HG03439 (cell line): ENCODE measurements around the gene CTRL.
"Not testable (repeated sequence)": the region's sequence is repeated elsewhere in the genome, so short reads cannot be mapped to it uniquely, and the experiment has no call there.

Experiments
- ATAC-seq: cut with Tn5 transposase; IDR thresholded peaks from one replicate; pipeline ENCODE4 v1.9.1; 2021; ENCODE audit warnings: mild to moderate bottlenecking, moderate library complexity; ENCODE audit not compliant: unreplicated experiment

Gene CTRL

DNA sequence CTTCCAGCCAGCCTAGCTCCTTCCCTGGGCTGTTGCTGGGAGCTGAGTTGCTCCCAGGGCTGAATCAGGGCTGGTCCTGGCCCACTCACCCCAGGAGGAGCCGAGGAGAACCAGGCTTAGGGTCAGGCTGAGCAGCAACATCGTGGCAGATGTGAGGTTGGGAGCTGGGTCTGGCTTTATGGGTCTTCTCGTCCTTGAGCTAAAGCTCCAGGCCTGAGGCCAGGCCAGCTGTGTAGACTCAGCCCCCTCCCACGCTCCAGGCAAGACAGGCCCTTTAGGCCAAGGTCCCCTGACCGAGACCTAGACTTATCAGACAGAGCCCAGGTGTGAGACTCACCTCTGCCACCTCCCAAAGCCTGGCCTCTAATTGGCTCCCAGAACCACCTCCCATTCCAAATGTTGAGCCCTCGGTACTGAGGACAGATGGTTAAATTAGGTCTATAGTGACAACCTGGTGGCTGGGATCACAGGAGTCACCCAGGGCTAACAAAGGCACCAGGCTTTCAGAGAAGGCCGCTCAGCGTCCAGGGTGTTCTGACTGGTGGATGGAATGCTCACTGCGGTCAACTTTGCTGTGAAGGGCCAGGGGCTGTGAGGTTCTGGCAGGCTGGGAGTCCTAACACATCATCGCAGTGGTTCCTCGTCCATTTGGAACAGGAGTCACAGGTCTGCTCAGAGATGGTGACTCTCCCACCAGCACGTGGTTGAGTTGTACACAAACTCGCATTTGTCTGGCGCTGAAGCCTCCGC lies at the start of gene CTRL:
TSS of gene CTRL (minus strand) at position 151 of the 750 bp plus-strand sequence. CDS start at position 141, 10 bp downstream.
- ATAC-seq = no peak

DNA sequence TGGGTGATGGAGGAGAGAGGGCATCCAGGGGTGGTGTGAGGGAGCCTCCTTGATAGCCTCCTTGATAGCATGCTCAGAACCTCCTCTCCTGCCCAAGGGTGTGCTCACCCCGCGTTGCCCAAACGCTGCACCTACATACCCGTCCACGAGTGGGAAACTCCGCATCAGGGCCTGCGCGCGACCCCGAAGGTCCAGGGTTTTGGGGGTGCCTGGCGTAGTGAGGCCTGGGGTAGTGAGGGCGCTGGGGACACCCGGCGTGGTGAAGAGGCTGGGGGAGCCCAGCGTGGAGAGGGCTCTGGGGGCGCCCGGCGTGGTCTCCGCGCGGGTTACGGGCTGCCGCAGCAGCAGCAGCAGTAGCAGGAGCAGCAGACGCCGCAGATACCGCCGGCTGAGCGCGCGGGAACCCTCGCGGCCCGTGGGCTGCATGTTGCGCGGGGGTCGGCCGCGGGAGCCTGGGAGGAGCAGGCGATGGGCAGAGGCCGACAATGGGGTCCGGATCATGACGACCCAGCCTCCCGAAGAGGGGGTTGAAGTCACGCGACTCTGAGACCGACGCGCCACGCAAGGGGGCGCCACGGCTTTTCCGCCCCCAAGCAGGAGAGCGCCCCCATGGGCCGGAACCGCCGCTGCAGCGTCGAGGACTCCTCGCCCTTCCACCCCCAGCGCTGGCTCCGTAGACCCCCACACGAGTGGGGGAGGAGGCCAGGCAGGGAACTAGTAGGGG lies 48.5 kb upstream of the CTRL start, which contains the start of gene DPEP3:
TSS of gene DPEP3 (minus strand) at position 545 of the 724 bp plus-strand sequence. CDS start at position 426, 119 bp downstream.
- no peak for ATAC-seq

DNA sequence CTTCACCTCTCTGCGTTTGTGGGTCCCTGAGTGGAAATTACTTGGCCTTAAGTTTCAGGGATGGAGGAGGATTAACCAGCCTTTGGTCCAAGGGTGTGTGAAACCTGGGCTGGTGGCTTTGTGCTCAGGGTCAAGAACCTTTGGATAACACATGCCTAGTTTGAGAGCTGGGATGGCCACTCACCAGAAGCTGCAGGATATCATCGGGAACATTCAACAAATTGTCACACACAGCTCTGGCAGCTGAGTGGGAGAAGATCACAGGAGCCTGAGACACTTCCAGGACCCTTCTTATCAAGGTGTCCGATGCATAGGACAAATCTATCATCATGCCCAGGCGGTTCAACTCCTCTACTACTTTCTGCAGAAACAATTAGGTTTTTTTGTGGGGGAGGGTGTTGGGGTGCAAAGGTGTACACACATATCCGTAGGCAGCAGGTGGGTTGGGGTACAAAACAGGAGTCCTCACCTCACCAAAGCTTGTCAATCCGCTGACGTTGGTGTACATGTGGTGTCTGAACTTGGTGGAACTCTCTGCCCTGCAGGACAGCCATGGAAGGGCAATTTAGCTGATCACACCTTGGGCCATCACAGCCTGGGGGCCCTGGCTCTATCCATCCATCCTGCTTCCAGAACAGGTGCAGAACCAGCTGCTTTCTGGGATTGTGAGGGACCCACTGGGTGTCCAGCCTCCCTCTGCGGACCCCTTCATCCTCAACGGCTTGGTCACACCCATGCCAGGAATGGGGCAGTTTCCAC lies 46.0 kb upstream of the CTRL start:
- ATAC-seq = no peak

DNA sequence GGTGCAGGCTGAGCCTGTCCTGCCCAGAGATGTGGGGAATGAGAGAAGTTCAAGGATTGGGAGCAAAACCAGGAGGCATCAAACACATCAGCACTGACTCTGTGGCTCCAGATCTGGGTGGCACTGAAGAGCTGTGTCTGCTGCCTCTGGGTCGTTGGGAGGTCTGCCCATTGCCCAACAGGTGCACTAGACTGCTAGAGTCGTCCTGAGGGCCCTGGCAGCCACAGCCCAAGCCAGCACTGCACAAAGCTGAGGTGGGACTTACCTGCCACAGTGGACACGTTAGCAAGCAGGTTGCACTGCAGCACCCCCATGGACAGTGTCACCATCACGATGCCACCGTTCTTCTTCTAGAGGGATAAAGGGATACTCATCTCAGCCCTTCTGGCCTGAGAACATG lies 45.3 kb upstream of the CTRL start:
- no peak for ATAC-seq

DNA sequence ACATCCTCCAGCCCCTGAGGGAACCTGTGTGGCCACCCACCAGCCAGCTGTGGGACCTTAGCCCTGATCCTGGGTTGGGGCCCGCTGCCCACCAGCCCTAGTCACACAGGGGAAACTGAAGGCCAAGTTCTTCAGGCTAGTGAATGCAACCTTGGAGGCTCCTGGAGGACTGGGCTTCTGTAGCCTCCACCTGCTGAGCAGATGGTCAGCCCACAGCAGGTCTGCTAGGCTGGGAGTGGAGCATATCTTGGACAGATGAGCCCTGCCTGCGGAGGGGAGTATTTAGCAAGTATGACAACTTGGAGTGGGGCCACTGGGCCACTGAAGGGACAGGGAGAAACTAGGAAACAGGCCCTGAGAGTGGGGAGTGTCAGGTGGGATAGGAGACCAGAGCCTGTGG lies 44.5 kb upstream of the CTRL start:
- no peak for ATAC-seq

DNA sequence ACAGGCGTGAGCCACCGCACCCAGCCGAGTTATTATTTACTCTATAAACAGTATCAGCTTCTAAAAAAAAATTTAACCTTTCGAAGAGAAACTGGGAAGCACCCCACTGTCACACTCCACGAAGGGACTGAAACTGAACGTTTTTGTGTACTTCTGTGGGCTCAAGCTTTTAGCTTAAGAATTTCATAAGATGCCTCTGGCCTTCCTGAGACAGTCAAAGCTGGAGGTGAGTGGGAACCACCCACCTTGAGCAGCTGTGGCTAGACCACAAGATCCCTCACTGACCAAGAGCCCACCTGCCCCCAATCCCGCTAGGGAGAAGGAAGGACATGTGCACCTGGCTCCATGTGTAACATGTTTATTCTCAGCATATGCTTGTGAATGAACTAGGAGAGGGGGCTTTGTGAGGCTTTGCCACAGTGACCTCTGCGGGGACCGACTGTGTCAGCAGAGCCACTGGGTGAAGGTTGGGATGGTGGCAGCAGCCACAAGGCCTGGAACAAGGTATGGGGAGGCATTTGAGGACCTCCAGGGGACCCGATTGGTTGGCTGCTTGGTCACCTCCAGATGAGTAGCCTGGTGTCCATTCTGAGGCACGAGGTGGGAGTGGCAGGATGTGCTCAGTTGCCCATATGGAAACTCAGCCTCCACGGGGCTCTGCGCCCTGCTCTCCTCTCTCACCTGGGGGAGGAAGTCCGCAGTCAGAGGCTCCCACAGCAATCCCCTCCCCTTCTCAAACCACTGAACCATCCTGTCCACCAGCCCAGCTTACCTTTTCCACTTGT lies 43.9 kb upstream of the CTRL start:
- ATAC-seq = no peak

DNA sequence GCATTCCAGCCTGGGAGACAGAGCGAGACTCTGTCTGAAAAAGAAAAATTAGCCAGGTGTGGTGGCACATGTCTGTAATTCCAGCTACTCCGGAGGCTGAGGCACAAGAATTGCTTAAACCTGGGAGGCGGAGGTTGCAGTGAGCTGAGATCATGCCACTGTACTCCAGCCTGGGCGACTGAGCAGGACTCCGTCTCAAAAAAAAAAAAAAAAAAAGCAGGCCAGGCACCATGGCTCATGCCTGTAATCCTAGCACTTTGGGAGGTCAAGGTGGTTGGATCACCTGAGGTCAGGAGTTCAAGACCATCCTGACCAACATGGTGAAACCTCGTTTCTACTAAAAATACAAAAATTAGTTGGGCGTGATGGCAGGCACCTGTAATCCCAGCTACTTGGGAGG lies 40.6 kb upstream of the CTRL start:
- ATAC-seq = not testable (repeated sequence)

DNA sequence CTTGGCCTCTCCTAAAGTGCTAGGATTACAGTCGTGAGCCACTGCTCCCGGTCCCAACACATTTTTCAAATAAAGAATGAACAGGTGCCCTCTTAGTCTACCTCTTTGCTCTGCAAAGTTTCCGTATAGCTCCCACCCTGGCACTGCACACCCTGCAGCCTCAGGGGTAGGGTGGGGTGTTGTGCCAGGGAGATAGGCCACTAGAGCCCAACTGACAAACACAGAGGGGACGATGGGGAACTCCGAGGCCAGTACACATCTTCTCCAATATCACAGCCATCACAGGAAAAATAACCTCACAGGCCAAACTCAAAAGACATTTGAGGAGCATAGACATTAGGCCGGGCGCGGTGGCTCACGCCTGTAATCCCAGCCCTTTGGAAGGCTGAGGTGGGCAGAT lies 39.4 kb upstream of the CTRL start:
- no peak for ATAC-seq

DNA sequence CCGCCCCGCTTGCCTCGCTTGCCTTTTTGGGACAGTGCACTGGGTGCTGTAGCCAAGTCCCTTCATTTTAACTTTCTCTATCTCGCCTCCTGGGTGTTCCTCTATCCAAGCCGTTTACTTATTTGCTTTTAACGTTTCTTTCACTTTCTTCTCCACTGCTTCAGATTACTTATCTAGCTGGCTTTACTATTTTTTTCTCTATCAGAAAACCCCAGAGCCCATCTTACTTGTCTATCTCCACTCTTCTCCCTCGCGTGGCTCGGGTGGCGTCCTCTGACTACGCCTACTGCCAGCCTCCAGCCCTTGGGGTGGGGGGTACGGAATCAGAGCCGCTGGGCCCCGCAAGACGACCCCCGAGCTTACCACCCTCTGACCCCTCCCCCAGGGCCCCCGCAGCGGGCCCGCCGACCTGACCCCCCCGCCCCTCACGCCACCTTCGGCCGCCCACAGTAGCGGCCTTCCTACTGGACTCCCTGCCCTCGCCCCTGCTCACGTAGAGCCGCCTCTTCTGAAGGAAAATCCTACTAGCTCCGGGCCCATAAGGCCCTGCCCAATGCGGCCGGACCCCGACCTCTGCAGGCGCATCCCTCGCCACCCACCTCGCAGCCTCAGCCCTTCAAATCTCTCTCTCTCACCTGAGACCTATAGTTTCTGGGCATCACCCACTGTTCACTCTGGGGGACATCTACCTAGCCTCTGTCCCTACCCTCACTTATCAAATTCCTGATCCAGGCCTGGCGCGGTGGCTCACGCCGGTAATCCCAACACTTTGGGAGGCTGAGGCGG lies 37.8 kb upstream of the CTRL start:
- ATAC-seq = no peak

DNA sequence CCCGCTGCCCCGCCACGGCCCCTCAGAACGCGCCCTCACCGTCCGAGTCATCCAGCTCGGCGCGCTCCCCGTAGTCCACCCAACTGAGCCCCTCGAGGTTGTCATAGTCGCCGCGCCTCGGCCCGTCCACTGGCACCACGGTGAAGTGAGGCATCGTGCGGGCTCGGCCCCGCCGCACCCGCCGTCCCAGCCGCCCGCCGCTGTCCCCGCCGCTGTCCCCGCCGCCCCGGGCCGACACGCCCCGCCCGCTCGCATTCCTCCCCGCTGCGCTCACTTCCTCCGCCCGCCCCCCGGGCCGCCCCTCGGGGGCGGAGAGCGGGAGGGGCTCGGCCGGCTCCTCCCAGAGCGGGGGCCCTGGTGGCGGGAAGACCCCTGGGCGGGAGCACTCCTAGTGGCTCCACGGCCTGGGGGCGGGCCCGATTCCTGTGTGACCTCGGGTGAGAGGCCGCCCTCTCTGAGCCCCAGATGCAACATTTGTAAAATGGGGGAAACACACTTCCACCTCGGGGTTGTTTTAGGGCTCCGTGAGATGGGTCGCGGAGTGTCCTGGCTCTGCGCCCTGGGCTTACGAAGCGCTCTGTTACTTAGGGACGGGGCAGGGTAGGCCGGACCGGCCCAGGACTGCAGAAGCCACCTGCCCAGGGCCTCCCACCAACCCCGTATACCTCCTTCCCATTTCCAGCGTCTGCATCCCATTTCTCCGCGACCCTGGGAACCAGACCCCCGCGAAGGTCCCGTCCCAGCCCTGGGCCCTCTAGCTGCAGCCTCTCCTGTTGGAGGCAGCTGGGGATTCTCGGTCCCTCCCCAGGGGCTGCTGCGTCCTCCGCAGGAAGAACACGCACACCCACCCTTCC lies 37.0 kb upstream of the CTRL start, which contains the start of gene SLC12A4:
TSS of gene SLC12A4 (minus strand) at position 238 of the 854 bp plus-strand sequence. CDS start at position 154, 84 bp downstream.
- ATAC-seq = peak; percentile 75

DNA sequence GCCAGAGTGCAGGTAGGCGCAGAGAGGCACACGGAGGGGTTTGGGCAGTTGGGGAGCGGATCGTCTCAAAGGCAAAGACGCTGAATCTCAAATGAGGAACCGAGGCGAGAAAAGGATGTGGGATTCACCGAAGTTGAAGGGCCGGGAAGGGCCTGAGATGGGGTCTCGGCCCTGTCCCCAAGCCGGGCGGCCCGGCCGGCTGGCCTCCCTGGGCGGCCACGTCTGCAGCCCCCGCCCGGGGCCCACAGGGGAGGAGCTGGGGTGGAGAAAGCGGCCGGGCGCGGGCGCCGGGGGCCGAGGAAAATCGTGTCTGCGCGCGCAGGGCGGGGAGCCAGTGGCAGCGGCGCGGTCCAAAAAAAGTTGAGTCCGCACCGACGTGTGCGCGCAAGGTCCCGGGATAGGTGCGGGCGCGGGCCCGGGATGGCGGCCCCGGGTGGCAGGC lies 36.3 kb upstream of the CTRL start:
- peak; percentile 20 for ATAC-seq

DNA sequence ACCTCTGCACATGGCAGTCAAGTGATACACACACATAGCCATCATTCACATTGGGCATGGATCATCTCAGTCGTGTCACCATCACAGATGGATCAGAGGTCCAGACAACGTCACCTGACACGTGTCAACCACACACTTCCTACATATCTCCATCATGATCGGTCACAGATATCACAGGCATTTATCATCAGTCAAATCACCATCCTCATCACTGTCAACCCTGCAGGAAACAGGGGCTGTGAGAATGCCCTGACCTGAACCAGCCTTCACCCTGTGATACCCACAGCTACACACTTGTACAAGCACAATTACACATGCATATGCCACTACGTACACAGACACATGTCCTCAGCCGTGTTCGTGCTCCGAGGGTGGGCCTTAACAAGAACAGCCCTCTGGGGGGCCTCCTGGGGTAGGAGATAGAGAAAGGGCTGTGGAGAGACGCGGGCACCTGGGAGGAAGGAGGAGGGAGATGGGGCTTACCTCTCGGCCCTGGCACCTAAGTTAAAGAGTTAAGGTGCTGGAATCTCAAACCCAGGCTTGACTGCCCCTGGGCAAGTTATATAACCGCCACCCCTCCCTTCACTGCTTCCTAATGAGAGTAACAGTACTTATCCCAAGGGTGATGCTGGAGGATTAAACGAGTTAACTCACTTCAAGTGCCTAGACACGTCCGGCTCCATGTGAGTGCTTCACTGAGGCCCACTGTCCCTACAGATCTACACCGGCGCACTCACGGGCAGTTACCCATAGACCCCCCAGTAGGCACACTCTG lies 35.7 kb upstream of the CTRL start:
- ATAC-seq = no peak

DNA sequence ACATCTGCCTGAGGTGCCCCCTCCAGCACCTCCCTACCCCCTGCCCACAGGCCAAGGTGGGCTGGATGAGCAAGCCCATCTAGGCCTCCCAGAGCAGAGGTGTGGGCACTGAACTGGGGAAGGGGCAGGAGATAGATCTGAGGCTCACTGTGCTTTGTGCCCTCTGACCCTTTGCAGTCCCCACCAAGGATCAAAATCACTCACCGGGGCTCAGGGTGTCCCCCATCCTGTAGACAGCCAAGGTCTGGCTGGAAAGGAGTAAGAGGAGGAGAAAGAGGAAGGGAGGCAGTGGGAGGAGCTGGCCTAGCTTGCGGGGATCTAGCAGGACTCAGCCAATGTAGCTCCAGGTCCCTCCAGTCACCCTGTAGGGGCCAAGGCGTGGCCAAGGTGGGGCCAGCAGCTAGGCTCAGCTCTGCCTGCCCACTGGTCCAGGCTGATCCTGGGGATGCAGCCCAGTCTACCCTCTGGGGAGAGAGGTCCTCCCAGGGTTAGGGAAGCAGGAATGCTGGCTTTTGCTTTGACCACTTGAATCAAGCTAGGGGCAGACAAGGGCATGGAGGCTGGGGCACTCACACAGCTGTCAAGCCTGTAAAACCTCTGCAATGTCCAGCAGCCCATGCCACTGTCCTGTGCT lies 35.0 kb upstream of the CTRL start:
- ATAC-seq = no peak

DNA sequence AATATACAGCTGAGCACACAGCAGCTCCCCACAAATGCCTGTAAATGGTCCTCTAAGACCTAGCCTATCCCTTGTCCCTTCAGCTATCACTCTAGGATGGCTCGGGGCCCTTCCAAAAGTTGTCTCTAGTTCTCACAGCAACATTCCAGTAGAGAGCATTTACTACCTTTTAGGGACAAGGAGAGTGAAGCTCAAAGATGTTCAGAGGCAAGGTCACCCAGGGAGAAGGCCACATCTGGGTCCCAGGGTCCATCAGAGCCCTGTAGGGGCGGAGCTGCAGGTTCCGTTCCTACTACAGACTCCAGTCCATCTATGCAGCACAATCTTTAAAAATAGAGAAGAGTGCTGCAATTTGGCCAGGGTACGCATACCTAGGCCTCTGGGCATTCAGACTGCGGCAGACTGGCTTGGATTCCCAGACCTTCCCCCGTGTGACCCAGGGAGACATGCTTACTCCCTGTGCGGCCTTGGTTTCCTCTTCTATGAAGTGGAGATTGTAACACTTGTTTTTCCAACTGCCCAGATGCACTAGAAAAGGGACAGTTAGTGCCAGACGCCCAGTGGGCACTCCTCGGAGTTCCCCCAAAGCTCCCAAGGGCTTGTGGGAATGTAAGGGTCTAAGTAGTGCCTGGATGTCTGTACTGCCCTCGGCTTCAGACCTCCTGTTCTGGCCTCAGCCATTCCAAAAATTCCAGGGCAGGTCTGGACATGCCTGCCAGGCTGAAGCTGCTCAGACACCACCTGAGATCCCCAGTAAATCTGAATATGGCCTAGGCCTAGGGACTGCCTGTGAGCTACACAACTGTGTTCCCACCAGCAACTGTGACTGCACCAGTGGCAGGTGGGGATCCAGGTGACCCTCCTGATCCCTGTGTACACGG lies 34.2 kb upstream of the CTRL start:
- no peak for ATAC-seq

DNA sequence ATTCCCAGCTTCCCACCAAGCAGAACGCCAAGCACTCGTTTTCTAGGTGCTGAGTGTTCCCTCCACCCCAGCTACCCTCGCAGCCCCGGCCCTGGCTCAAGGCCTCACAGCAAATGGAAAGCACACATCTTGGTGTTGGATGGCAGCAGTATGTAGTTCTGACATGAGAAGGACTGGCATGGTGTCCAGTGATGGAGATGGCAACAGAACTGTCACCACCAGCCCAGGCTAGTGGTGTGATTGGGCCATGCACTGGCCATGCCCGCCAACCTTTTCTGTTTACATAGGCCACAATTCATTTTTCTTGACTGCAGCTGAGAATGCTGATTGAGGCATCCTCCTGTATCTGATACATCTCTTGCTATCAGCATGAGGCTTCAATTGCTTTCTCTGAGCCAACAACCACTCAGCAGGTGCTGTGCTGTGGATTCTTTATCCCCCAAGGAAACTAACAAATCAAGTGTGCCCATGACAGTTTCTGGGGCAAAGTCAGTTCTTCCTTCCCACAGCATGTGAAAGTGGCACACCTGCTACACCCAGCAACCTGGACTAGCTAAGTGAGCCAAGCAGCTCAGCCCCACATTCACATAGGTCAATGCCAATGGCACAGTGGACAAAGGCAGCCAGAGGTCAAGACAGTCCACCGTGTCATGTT lies 32.9 kb upstream of the CTRL start:
- no peak for ATAC-seq

DNA sequence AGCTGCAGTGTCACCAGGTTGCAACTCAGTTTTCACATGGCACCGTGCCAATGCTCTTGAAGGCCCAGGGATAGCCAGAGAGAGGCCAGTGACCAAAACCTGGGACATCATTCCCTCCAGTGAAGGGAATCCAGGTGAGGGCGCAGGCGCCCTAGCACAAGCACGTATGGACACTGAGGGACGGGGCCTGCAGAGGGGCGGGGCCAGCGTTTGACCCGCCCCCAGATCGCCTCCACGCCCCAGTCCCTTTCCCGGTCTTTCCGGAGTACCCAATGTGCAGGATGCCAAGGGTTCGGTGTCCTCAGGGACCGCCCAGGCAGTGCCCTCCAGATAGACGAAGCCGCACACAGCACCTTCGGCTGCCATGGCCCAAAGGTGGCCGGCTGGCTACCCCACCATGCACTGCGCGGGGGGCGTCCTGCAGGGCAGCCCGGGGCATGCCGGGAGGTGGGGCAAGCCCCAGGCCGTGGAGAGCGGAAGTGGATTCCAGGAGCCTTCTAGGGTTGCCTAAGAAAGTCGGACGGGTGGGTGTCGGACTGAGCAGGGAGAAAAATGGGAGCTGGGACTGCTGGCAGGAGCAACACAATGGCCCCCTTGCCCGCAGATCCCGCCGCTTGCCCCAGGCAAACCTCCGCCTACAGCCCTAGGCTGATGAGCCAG lies 32.1 kb upstream of the CTRL start:
- no peak for ATAC-seq
